MCF 10A (cell line): ENCODE measurements around the gene RNF208. TPM values are rescaled to one million over a fixed set of nuclear protein-coding genes. Genes with fewer than 3 reads are reported as not detected.

ENCODE experiments used
- BruUV-seq: library from RNA; stranded (reverse); fragments of 400-500 nt; replicated peaks from 2 replicates; lab custom pipeline; 2021; lab: Mats Ljungman, UMichigan
- CTCF ChIA-PET: fragments of 300-600 bp; sonication (Branson Sonifier 250); formaldehyde crosslinking; extraction: SDS; loops from one replicate; lab custom pipeline; 2021; ENCODE audit warnings: antibody characterized with exemption, inconsistent platforms; lab: Yijun Ruan, JAX
- POLR2A ChIA-PET: fragments of 300-600, 350-650 bp; sonication (Branson Sonifier 250); formaldehyde crosslinking; extraction: SDS; loops from one replicate; lab custom pipeline; 2020; ENCODE audit warnings: antibody characterized with exemption, inconsistent platforms; lab: Yijun Ruan, JAX
- DNase-seq: peaks from one replicate; pipeline ENCODE4 v3.0.0-alpha.2; 2018; ENCODE audit not compliant: unreplicated experiment
- H3K27ac Mint-ChIP-seq: one replicate; pipeline ENCODE4 v1.8.0; 2022; ENCODE audit warnings: mild to moderate bottlenecking, low read depth, mixed read lengths; ENCODE audit not compliant: unreplicated experiment
- H3K27me3 Mint-ChIP-seq: one replicate; pipeline ENCODE4 v1.8.0; 2022; ENCODE audit warnings: mixed read lengths; ENCODE audit not compliant: insufficient read depth, unreplicated experiment
- H3K36me3 Mint-ChIP-seq: one replicate; pipeline ENCODE4 v1.8.0; 2022; ENCODE audit warnings: mild to moderate bottlenecking, moderate library complexity, mixed read lengths; ENCODE audit not compliant: insufficient read depth, unreplicated experiment
- H3K4me1 Mint-ChIP-seq: one replicate; pipeline ENCODE4 v1.8.0; 2022; ENCODE audit warnings: mixed read lengths; ENCODE audit not compliant: insufficient read depth, unreplicated experiment
- H3K4me3 Mint-ChIP-seq: one replicate; pipeline ENCODE4 v1.8.0; 2022; ENCODE audit warnings: mild to moderate bottlenecking, moderate library complexity, mixed read lengths; ENCODE audit not compliant: unreplicated experiment
- H3K9me3 Mint-ChIP-seq: one replicate; pipeline ENCODE4 v1.8.0; 2022; ENCODE audit warnings: mixed read lengths; ENCODE audit not compliant: unreplicated experiment
- intact Hi-C: fragments of 100-400 bp; cut with micrococcal nuclease; formaldehyde crosslinking; loops from 2 replicates; pipeline ENCODE4 v1.14.1; 2022
- total RNA-seq: library from RNA; stranded (reverse); gene quantifications from 2 replicates; pipeline ENCODE4 v1.2.3, GENCODE V29; 2022
- TF ChIP-seq, protein P1 (sequence below): fragments of 200-600 bp; IDR thresholded peaks from one replicate; pipeline ENCODE4 v1.8.0; 2022; ENCODE audit warnings: antibody characterized with exemption, mild to moderate bottlenecking; ENCODE audit not compliant: unreplicated experiment

The RNF208 gene
- total RNA-seq, 1 experiment from 2014 or later = 2.5 TPM

DNA sequence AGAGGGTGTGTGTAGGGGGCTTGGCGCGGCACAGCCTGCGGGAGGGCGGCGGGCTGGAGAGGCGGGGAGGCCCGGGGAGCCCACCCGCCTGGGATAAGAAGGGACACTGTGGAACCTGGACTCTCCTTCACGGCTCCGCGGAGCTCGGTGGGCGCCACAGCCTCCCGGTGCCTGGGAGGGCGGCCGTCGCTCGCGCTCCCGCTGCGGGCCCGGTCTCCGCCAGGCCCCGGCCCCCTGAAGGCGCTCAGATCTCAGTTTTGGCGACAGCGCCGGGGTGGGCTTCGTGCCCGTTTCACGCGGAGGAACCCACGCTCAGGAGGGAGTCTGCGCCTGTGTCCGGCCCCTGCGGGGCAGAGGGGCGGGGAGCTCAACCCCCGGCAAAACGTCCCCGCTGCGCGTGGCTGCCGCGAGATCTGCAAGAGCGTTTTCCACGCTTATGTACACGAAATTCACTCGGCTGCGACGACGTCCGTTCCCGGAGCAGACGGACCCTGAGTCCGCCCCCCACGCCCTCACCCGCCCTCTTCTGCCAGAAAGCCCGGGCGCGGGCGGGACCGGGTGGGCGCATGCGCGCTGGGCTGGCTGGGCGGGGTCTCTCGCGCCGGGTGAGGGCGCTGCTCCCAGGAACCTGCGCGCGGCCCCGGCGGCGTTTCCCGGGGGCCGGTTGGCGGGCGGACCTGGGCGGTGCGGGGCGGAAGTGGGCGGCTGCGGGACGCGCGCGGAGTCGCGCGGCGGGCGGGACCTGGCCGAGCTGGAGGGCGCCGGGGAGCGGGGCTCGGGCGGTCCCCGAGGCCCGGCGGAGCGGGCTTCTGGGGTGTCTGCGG lies 32.8 kb upstream of the RNF208 start, which contains the start of gene NELFB:
TSS of gene NELFB (plus strand) at position 704 of the 824 bp plus-strand sequence.
- intact Hi-C loops = no loop called here
- Mint-ChIP-seq H3K27ac (peak within 1 kb of the TSS; percentile 77), H3K9me3 (no peaks in the 10 kb centered on the region), H3K36me3 (peaks cover 38% of the 10 kb centered on the region), H3K4me1 (no peaks in the 10 kb centered on the region), H3K4me3 (peak within 1 kb of the TSS; percentile 82), H3K27me3 (no peaks in the 10 kb centered on the region)
- BruUV-seq = no TSS peak
- POLR2A ChIA-PET = interaction anchor here (0.7 to 5.6 kb wide), 15 partner anchors 11 to 364 kb away, joined by 3 to 118 read pairs (median 5); partner anchors contain the start of genes EHMT1, MAN1B1, SSNA1 and TOR4A
- peak; percentile 86 for DNase-seq
- CTCF ChIA-PET = interaction anchor here (0.8 to 2.2 kb wide), 4 partner anchors 11 to 23 kb away, joined by 3 to 11 read pairs (median 6); partner anchors contain the start of gene TOR4A
- TF ChIP-seq, protein P1, sequence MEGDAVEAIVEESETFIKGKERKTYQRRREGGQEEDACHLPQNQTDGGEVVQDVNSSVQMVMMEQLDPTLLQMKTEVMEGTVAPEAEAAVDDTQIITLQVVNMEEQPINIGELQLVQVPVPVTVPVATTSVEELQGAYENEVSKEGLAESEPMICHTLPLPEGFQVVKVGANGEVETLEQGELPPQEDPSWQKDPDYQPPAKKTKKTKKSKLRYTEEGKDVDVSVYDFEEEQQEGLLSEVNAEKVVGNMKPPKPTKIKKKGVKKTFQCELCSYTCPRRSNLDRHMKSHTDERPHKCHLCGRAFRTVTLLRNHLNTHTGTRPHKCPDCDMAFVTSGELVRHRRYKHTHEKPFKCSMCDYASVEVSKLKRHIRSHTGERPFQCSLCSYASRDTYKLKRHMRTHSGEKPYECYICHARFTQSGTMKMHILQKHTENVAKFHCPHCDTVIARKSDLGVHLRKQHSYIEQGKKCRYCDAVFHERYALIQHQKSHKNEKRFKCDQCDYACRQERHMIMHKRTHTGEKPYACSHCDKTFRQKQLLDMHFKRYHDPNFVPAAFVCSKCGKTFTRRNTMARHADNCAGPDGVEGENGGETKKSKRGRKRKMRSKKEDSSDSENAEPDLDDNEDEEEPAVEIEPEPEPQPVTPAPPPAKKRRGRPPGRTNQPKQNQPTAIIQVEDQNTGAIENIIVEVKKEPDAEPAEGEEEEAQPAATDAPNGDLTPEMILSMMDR = no peak

DNA sequence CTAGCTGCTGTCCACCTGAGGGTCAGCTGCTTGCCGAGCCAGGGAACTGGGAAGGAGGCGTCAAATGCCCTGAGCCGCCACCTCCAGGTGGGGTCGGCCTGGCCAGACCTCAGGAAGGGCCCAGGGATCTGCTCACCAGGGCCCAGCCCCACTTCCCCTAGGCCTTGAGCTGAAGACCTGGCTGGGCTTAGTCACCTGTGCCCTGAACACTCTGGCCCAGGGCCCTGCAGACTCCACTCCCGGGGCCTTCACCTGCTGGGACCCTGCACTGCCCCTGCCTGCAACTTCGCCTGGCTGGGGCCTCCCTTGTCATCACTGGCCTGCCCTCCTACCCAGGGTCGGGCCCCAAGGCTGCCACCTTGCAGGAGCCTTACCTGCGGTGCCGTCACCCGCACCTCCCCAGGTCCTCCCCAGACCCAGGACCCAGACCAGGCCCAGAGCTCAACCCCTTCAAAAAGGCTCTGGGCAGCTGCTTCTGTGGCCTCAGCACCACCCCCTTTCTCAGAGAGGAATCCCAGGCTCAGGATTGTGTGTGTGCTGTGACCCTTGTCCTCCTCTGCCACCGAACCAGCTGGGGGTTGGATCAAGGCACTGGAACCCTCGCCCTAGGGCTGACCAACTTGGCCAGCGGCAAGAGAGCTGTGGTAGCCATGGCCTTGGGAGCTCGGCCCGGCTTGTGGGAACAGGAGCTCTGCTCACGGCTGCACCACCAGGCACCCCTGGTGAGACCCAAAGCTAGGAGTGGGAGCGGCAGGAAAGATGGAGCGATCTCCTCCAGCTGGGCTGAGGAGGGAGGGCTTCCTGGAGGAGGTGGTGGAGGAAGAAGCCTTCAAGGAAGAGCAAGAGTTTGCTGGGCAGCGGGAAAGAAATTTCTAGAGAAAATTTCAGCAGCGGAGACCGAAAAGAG lies 31.9 kb upstream of the RNF208 start:
- Mint-ChIP-seq H3K27me3 (no peaks in the 10 kb centered on the region), H3K4me1 (no peaks in the 10 kb centered on the region), H3K4me3 (peak overlapping the region; percentile 82), H3K9me3 (no peaks in the 10 kb centered on the region), H3K27ac (peak overlapping the region; percentile 77), H3K36me3 (peaks cover 33% of the 10 kb centered on the region)
- intact Hi-C loops = no loop called here
- BruUV-seq = no TSS peak
- TF ChIP-seq, protein P1 = no peak
- ChIA-PET POLR2A (interaction anchor here (0.7 to 5.6 kb wide), 12 partner anchors 11 to 365 kb away, joined by 3 to 118 read pairs (median 5); partner anchors contain the start of genes EHMT1, MAN1B1, SSNA1 and TOR4A), CTCF (interaction anchor here (0.6 to 2.2 kb wide), 5 partner anchors 10 to 559 kb away, joined by 3 to 11 read pairs (median 4); no protein-coding TSS in a partner anchor)
- DNase-seq = no peak

DNA sequence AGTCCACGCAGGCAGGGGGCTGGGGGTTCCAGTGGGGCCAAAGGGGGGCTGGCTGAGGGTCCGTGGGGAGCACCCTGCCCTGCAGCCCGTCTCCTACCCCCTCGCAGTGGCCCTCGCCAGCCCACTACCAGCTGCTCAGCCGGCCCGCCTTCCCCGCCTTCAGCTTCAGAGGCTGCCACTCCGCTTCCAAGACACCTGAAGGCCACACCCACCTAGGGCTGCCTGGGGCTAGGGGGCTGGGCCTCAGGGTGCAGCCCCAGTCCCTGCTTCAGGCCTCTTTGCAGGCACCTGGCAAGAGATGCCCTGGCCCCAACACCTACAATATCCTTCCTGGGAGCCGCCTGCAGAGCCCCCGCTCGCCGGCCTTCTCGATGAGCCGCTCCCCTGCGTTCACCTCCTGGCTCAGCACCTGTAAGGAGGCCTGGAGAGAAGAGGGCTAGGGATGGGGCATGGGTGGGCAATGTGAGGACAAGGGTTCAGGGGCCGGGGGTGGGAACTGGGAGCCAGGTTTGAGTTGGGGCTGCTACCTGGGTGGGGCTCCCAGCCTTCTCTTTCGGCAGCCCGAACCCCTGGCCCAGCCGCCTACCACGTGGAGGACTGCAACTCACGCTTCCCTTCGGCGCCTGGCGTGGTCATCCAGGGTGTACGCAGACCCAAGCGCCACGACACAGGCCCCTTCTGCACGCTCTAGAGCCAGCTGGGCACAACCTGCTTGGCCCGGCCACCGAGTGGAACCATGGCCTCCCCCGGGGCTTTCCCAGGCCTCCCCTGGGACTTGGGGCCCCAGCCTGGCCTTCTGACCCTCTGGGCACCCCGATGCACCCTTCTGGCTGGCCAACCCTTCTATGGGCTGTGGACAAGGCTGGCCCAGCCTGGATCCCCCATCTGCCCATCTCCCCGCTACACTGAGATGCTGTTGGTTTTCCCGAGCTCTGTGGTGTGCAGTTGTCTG lies 30.8 kb upstream of the RNF208 start:
- Mint-ChIP-seq H3K4me1 (no peaks in the 10 kb centered on the region), H3K27ac (no peak overlapping the region), H3K27me3 (no peaks in the 10 kb centered on the region), H3K4me3 (no peak overlapping the region), H3K9me3 (no peaks in the 10 kb centered on the region), H3K36me3 (peaks cover 21% of the 10 kb centered on the region)
- ChIA-PET POLR2A (interaction anchor here (2.4 to 5.6 kb wide), 2 partner anchors 9 to 30 kb away, joined by 6 to 118 read pairs; partner anchors contain the start of gene TUBB4B), CTCF (interaction anchor here (0.6 to 2.2 kb wide), 3 partner anchors 9 to 558 kb away, joined by 4 to 11 read pairs (median 8); no protein-coding TSS in a partner anchor)
- BruUV-seq = no TSS peak
- DNase-seq = no peak
- intact Hi-C loops = no loop called here
- TF ChIP-seq, protein P1 = no peak
